SW 1271 (cell line): Measurements from ENCODE around the gene DCUN1D2.

ENCODE experiments used
- DNase-seq, 2 experiments: peaks; one replicate each; lab custom pipeline; 2025; lab: John Stamatoyannopoulos, UW

Gene DCUN1D2

DNA sequence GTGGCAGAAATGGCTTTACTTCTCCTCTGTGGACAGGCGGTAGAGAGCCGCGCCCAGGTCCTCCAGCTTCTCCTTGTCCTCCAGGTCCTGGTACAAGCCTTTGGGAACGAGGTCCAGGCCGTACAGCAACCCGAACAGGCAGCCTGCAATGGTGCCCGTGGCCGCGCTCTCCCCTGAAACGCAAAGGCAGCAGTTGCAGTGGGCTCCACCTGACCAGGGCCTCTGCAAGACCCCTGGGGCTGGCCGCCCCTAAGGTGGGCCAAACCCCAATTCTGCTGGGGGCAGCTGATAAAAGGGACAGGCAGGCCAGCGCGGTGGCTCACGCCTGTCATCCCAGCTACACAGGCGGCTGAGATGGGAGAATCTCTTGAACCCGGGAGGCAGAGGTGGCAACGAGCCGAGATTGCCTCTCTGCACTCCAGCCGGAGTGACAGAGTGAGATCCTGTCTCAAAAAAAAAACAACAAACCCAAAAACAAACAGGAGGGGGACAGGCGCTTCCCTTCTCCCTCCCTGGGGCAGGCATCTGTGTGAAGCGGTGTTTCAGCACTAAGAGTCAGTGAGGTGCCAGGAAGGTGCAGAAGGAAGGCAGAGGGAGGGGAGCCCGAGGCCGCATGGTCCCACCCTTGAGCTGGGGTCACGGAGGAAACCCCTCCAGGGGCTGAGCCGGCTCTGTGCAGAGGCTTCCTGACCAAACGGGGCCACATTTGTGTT, 67.5 kb downstream of the DCUN1D2 start:
- no peak for DNase-seq

- DNase-seq, result no peak
Measured at GRCh38 chr13:113421673-113422270, 68.7 kb downstream of the DCUN1D2 start.

- no peak for DNase-seq
Measured at GRCh38 chr13:113420833-113421600, 69.5 kb downstream of the DCUN1D2 start.

DNA sequence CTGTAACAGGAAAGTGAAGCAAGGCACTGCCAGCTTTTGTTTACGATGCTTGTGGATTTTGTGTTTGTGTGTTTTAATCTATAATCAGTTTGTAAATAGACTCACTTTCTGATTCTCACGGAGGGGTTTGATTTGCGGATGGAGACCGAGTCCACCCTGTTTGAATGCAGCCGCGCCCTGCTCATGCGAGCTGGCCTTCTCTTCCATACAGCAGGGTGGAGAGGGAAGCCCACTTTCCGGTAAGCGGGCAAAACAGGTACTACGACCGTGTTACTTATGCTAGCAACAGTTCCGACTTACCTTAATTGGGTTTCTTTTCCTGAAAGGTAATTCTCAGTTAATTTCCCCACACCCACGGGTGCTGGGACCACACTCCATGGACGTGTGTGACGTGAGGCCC, 70.3 kb downstream of the DCUN1D2 start:
- no peak for DNase-seq

- no peak for DNase-seq
Measured at GRCh38 chr13:113419531-113420193, 70.8 kb downstream of the DCUN1D2 start.

- DNase-seq, result no peak
Measured at GRCh38 chr13:113418722-113419049, 71.8 kb downstream of the DCUN1D2 start.

- no peak for DNase-seq
Measured at GRCh38 chr13:113417836-113418721, 72.4 kb downstream of the DCUN1D2 start.

GRCh38 chr13:113417008-113417751, 73.3 kb downstream of the DCUN1D2 start:
- DNase-seq, result no peak

- no peak for DNase-seq
Measured at GRCh38 chr13:113415825-113416224, 74.7 kb downstream of the DCUN1D2 start.

- DNase-seq, result no peak
Measured at GRCh38 chr13:113415032-113415431, 75.5 kb downstream of the DCUN1D2 start.

- no peak for DNase-seq
Measured at GRCh38 chr13:113414335-113414734, 76.2 kb downstream of the DCUN1D2 start.

DNA sequence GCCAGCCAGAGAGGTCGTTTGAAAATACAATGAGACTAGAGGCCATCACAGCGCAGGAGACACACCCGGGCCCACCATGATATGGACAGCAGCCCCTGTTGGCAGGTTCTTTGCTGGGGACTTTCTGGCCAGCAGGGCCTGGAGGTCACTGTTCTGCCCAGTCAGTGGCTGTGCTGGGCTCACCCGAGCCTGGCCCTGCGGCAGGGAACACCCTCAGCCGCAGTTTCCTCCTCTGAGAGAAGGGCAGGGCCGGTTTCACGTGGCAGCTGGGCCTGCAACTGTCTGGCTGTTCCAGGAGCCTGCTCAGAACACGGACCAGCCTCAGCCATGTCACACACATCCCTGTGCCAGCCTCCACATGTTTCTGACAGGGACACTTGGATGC, 76.6 kb downstream of the DCUN1D2 start:
- no peak for DNase-seq

- no peak for DNase-seq
Measured at GRCh38 chr13:113413178-113413897, 77.2 kb downstream of the DCUN1D2 start.

- DNase-seq, result no peak
Measured at GRCh38 chr13:113412440-113412839, 78.1 kb downstream of the DCUN1D2 start.

GRCh38 chr13:113411216-113412023, 79.1 kb downstream of the DCUN1D2 start:
- peak; percentile 3 to 48 for DNase-seq

GRCh38 chr13:113410472-113411201, 79.9 kb downstream of the DCUN1D2 start:
- peak; percentile 5 to 46 for DNase-seq

DNA sequence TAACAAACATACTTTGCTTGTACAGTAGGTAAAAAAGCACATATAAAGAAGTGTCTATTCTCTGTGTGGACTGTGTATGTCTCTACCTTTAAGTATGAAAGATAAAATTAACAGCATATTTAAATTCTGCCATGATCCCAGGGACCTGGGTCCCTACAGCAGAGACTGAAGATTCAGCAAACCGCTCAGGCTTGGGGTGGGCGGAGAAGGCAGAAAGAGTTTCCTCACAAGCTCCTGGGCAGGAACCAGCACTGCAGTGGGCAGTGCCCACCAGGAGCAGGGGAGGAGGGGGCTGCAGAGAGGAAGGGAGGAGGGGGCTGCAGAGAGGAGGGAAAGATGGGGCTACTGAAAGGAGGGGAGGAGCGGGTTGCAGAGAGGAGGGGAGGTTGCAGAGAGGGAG, 81.9 kb downstream of the DCUN1D2 start:
- no peak for DNase-seq

GRCh38 chr13:113407531-113408393, 82.7 kb downstream of the DCUN1D2 start:
- no peak for DNase-seq
